ENCODE results near the gene EXOC6. TPM values are rescaled to one million over a fixed set of nuclear protein-coding genes. Genes with fewer than 3 reads are reported as not detected.

EXOC6 gene
- total RNA-seq, 1 experiment from 2014 or later: 9.3 TPM

DNA sequence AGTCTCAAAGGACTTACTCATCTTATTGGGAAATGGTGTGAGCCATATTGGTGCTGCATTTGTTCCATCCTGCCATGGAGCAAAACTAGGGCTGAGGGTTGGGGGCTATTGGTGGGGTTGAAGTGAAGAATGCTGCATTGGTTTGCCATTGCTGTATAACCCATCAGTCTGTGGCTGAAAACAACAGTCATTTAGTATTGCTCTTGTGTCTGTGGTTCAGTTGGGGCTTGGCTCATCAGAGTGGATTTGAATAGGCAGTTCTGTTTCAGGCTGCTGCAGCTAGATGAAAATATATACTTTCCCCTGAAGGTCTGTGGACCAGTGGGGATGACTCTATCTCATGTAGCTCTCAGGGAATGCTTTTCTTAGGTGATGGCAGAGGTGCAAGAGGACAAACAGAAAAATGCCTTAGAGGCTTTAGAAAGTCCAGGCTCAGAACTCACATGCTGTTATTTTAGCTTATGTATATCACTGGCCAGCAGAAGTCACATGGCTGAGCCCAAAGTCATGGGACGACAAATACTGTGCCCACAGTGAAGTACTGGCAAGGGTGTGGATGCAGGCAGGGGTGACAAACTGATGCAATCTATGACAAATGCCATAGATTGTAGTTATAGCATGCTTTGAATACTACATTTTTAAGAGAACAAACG, 15.2 kb upstream of the EXOC6 start:
- H3F3A ChIP-seq (ENCODE audit: insufficient read depth, low read depth): no peaks in the 10 kb centered on the region
- ChIA-PET POLR2A (ENCODE audit: unreplicated experiment) (no interaction called here), CTCF (no interaction called here)
- H4K20me1 ChIP-seq (ENCODE audit: insufficient read depth): no peaks in the 10 kb centered on the region
- H2AFZ ChIP-seq: no peak overlapping the region
- no peak overlapping the region for H3K4me2 ChIP-seq
- H3K9me3 ChIP-seq (ENCODE audit: insufficient read depth, low read depth): no peaks in the 10 kb centered on the region
- peaks cover 8% of the 10 kb centered on the region for H3K4me1 ChIP-seq (replicated peaks; ENCODE audit: insufficient read depth)
- intact Hi-C loops (cut with micrococcal nuclease; ENCODE audit: unreplicated experiment): no loop called here
- no peak overlapping the region for H3K4me3 ChIP-seq
- no peak overlapping the region for H3K27ac ChIP-seq
- no peaks in the 10 kb centered on the region for H3K9me2 ChIP-seq (ENCODE audit: insufficient read depth)
- H3K27me3 ChIP-seq (ENCODE audit: insufficient read depth, low read depth): no peaks in the 10 kb centered on the region
- no TSS peak for BruUV-seq (replicated peaks)
- TF ChIP-seq EZH2 (IDR thresholded peaks at IDR 0.05; ENCODE audit: low read depth): no peak
- TF ChIP-seq, protein P1, sequence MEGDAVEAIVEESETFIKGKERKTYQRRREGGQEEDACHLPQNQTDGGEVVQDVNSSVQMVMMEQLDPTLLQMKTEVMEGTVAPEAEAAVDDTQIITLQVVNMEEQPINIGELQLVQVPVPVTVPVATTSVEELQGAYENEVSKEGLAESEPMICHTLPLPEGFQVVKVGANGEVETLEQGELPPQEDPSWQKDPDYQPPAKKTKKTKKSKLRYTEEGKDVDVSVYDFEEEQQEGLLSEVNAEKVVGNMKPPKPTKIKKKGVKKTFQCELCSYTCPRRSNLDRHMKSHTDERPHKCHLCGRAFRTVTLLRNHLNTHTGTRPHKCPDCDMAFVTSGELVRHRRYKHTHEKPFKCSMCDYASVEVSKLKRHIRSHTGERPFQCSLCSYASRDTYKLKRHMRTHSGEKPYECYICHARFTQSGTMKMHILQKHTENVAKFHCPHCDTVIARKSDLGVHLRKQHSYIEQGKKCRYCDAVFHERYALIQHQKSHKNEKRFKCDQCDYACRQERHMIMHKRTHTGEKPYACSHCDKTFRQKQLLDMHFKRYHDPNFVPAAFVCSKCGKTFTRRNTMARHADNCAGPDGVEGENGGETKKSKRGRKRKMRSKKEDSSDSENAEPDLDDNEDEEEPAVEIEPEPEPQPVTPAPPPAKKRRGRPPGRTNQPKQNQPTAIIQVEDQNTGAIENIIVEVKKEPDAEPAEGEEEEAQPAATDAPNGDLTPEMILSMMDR (conservative IDR thresholded peaks at IDR 0.05): no peak
- no peaks in the 10 kb centered on the region for H3K36me3 ChIP-seq (ENCODE audit: low read depth)
- no peak for DNase-seq
- no peaks in the 10 kb centered on the region for H3K79me2 ChIP-seq (ENCODE audit: low read depth)

DNA sequence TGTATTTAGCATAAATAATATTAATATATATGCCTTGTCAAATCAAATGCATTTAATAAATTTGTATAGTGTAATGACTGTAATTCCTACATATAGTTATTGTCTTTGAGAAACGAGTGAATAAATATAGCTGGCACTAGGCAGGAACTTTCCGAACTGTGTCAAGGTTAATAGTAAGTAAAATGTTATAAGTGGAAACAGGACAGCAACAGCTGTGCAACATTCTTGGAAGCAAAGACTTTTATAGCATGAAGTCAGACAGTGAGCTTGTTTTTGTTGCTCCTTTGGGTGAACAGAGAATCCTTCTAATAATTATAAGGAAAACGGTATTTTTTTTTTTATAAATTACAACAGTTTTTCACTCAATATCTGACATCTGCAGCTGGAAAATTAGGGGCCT, 14.0 kb upstream of the EXOC6 start:
- Histone ChIP-seq H3K4me2 (no peak overlapping the region), H2AFZ (no peak overlapping the region)
- intact Hi-C loops (cut with micrococcal nuclease; ENCODE audit: unreplicated experiment): no loop called here

DNA sequence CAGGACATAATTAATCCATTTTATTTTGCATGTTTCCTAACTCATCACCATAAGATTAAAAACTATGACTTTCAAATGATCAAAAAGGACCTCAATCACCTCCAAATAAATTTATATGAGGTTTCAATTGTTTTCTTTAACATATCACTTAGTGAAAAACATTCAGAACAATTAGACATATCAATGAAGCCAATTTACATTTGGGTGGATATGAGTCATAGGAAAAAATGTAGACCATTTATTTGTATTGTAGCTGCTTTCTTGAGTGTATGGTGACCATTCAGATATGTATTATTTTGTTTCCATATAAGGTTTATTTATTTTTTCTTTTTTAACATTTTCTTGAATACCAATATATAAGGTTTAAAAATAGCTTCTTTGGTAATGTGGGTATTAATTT, 13.3 kb upstream of the EXOC6 start:
- Histone ChIP-seq H3K4me2 (no peak overlapping the region), H2AFZ (no peak overlapping the region), H3K9me2 (ENCODE audit: insufficient read depth) (no peaks in the 10 kb centered on the region), H3K4me3 (no peak overlapping the region), H3K27ac (0 out of 2 replicates have a peak overlapping the region, but pooled peaks have one; percentile 9), H3K36me3 (ENCODE audit: low read depth) (no peaks in the 10 kb centered on the region), H3K9me3 (ENCODE audit: insufficient read depth, low read depth) (no peaks in the 10 kb centered on the region), H3K79me2 (ENCODE audit: low read depth) (no peaks in the 10 kb centered on the region), H3K4me1 (replicated peaks; ENCODE audit: insufficient read depth) (peaks cover 8% of the 10 kb centered on the region), H3K27me3 (ENCODE audit: insufficient read depth, low read depth) (no peaks in the 10 kb centered on the region), H3F3A (ENCODE audit: insufficient read depth, low read depth) (no peaks in the 10 kb centered on the region), H4K20me1 (ENCODE audit: insufficient read depth) (no peaks in the 10 kb centered on the region)
- TF ChIP-seq, protein P1 (conservative IDR thresholded peaks at IDR 0.05): no peak
- TF ChIP-seq EZH2 (IDR thresholded peaks at IDR 0.05; ENCODE audit: low read depth): no peak
- ChIA-PET POLR2A (ENCODE audit: unreplicated experiment) (no interaction called here), CTCF (no interaction called here)
- DNase-seq: no peak
- no TSS peak for BruUV-seq (replicated peaks)
- intact Hi-C loops (cut with micrococcal nuclease; ENCODE audit: unreplicated experiment): no loop called here

More for the DNA sequence above, 14.0 kb upstream of the EXOC6 start:
- Histone ChIP-seq H3K27me3 (ENCODE audit: insufficient read depth, low read depth) (no peaks in the 10 kb centered on the region), H3K4me1 (replicated peaks; ENCODE audit: insufficient read depth) (peaks cover 8% of the 10 kb centered on the region), H3K9me3 (ENCODE audit: insufficient read depth, low read depth) (no peaks in the 10 kb centered on the region), H3K4me3 (no peak overlapping the region), H3K79me2 (ENCODE audit: low read depth) (no peaks in the 10 kb centered on the region), H3F3A (ENCODE audit: insufficient read depth, low read depth) (no peaks in the 10 kb centered on the region), H3K36me3 (ENCODE audit: low read depth) (no peaks in the 10 kb centered on the region), H3K9me2 (ENCODE audit: insufficient read depth) (no peaks in the 10 kb centered on the region), H4K20me1 (ENCODE audit: insufficient read depth) (no peaks in the 10 kb centered on the region), H3K27ac (no peak overlapping the region)
- CTCF ChIA-PET: no interaction called here
- TF ChIP-seq, protein P1 (conservative IDR thresholded peaks at IDR 0.05): no peak
- TF ChIP-seq EZH2 (IDR thresholded peaks at IDR 0.05; ENCODE audit: low read depth): no peak
- DNase-seq: no peak
- POLR2A ChIA-PET (ENCODE audit: unreplicated experiment): no interaction called here
- BruUV-seq (replicated peaks): no TSS peak

Measured in PC-9 (cell line).